ENCODE results near the gene SPPL2B.

Gene SPPL2B

DNA sequence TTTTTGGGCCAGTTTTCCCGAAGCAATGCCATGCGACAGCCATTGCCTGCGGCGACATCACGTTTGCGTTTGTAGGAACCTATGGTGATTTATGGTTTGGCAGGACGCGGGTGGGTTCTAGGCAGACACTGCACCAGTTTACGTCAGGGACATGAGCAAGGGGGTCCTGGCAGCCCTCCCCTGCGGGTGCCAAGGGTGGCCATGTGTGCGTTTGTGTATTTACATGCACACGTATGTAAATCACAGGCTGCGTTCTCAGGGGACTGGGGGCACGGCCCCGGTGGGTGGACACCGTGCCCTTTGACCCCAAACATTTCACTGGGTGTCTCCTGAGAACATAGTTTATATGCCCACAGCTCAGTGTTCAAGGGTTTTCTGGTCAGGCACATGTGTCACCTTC lies 22.2 kb downstream of the SPPL2B start:
- H3K27me3 ChIP-seq (ENCODE audit: control insufficient read depth, insufficient read depth, low read length), result no peaks in the 10 kb centered on the region
- no peak overlapping the region for H3K4me3 ChIP-seq (ENCODE audit: low read length)
- H3K4me1 ChIP-seq (ENCODE audit: control insufficient read depth, insufficient read depth, low read length), result no peaks in the 10 kb centered on the region
- peaks cover 24% of the 10 kb centered on the region for H3K36me3 ChIP-seq (ENCODE audit: control insufficient read depth, insufficient read depth, low read length)
- no peak overlapping the region for H3K9ac ChIP-seq (ENCODE audit: low read length)
- no peak overlapping the region for H3K27ac ChIP-seq (ENCODE audit: low read depth, low read length)

DNA sequence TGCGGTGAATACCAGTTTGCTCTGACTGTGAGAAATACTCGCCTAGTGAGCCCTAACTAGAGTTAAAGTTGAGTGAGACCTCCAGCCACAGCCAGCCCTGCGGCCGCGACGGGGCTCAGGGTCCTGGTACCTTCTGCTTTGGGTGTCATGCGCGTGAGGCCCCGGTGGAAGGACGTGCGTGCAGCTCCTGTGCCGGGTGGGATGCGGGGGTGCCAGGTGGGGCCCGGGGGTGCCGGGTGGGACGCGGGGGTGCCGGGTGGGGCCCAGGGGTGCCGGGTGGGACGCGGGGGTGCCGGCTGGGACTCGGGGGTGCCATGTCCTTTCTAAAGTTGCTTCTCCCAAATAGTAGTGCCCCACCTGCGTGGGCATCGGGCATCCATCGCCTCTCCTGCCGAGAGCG lies 23.1 kb downstream of the SPPL2B start:
- Histone ChIP-seq H3K4me3 (ENCODE audit: low read length) (no peak overlapping the region), H3K27me3 (ENCODE audit: control insufficient read depth, insufficient read depth, low read length) (no peaks in the 10 kb centered on the region), H3K9ac (ENCODE audit: low read length) (no peak overlapping the region), H3K36me3 (ENCODE audit: control insufficient read depth, insufficient read depth, low read length) (peaks cover 24% of the 10 kb centered on the region), H3K4me1 (ENCODE audit: control insufficient read depth, insufficient read depth, low read length) (no peaks in the 10 kb centered on the region), H3K27ac (ENCODE audit: low read depth, low read length) (no peak overlapping the region)

DNA sequence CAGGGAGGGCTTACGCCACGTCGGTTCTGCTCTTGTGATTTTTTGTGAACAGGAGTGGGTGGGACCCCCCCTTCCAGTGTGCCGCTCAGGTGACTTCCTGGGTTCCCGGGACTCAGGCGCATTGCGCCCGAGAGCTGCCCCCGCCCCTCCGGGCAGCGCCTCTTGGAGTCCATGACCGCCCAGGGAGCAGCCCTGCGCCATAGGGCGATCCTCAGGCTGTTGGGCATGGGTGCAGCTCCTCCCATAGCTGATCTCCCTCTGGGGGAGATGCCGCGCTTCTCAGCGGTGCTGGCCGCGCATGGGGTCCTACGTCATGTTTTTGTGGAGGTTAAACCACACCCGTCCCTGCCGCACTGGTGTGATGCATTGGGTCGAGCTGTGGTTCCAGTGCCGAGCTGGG lies 23.6 kb downstream of the SPPL2B start:
- no peak overlapping the region for H3K9ac ChIP-seq (ENCODE audit: low read length)
- H3K4me3 ChIP-seq (ENCODE audit: low read length), result no peak overlapping the region
- no peak overlapping the region for H3K27ac ChIP-seq (ENCODE audit: low read depth, low read length)
- H3K27me3 ChIP-seq (ENCODE audit: control insufficient read depth, insufficient read depth, low read length), result no peaks in the 10 kb centered on the region
- H3K36me3 ChIP-seq (ENCODE audit: control insufficient read depth, insufficient read depth, low read length), result peaks cover 24% of the 10 kb centered on the region
- no peaks in the 10 kb centered on the region for H3K4me1 ChIP-seq (ENCODE audit: control insufficient read depth, insufficient read depth, low read length)

DNA sequence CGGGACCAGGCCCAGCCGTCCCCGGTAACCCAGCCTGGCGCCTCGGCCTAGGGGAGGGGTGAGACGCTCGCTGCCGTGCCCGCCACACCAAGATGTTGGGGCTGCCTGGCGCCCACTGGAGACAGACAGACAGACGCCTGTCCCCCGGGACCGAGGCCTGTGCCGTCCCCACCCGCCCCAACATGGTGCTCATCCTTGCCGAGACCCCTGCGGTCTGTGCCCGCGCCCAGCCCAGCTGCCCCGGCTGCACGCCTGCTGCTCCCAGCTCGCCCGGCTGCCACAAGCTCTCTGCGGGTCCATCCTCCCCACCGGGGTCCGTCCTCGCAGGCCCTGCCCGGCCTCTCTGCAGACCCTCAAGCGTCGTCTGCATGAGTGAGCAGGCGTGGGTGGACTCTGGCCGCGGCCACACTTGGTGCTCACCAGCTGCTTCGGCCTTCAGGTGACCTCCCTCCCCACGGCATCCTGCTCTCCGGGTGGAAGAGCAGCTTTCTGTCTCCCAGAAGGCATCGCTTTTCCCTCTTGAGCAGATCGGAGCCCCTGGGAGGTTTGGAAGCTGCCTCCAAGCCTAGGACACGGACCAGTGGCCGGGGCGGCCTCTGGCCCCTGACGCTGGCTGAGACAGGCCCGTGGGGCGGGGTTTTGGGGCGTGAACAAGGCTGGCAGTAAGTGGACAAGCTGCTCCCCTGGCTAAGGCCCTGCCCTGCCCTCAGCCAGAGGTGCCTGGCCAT lies 24.8 kb downstream of the SPPL2B start:
- Histone ChIP-seq H3K4me1 (ENCODE audit: control insufficient read depth, insufficient read depth, low read length) (no peaks in the 10 kb centered on the region), H3K36me3 (ENCODE audit: control insufficient read depth, insufficient read depth, low read length) (peaks cover 23% of the 10 kb centered on the region), H3K27ac (ENCODE audit: low read depth, low read length) (no peak overlapping the region), H3K27me3 (ENCODE audit: control insufficient read depth, insufficient read depth, low read length) (no peaks in the 10 kb centered on the region), H3K4me3 (ENCODE audit: low read length) (no peak overlapping the region), H3K9ac (ENCODE audit: low read length) (no peak overlapping the region)

DNA sequence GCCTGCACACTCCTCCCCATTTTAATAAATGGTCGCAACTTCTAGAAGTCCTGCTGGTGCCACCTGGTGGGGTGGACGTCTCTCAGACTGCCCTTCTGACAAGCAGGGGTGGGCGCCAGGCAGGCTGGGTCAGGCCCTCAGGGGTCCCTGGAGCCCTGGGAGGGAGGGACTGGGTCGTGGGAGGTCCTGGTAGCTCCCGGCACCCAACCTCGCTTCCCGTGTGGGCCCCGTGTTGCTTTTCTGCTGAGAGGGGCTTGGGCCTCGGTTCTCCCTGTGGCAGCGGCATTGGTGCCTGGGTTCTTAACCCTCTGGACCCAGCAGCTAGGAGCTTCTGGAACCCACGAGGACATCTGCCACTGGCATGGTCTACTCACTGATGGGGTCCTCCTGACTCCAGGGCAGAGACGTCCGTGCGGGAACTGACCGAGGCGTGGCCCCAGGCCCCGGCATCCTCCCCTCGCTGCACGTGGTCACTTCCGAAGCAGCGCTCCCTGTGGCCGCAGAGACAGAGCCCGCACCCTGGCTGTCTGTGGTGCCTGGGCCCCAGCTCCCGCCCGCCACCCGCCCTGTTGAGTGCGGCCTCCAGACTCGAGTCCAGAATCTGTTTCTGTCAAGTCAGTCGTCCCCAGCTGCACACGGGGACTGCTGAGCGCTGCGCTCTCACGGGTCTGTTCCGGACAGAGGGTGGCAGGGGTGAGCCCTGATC lies 25.6 kb downstream of the SPPL2B start:
- Histone ChIP-seq H3K9ac (ENCODE audit: low read length) (no peak overlapping the region), H3K36me3 (ENCODE audit: control insufficient read depth, insufficient read depth, low read length) (peaks cover 17% of the 10 kb centered on the region), H3K27me3 (ENCODE audit: control insufficient read depth, insufficient read depth, low read length) (no peaks in the 10 kb centered on the region), H3K4me1 (ENCODE audit: control insufficient read depth, insufficient read depth, low read length) (no peaks in the 10 kb centered on the region), H3K27ac (ENCODE audit: low read depth, low read length) (no peak overlapping the region), H3K4me3 (ENCODE audit: low read length) (no peak overlapping the region)

DNA sequence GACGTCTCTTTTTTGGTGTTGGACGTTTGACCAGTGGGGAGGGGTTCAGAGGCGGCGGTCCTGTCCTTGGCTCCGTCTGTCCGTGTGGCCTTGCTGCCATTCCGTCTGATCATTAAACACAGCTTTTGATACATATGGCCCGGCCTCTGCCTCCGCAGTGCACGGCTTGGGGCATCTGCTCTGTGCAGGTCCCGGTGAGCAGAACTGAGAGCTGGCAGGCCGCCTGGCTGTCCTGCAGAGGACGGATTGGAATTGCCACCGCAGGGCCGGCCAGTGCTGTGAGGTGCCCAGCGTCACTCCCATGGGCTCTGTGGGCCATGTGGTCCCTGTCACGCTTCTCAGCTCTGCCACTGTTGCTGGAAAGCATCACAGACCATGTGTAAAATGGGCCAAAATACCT lies 26.2 kb downstream of the SPPL2B start:
- Histone ChIP-seq H3K27me3 (ENCODE audit: control insufficient read depth, insufficient read depth, low read length) (no peaks in the 10 kb centered on the region), H3K36me3 (ENCODE audit: control insufficient read depth, insufficient read depth, low read length) (peaks cover 15% of the 10 kb centered on the region), H3K4me1 (ENCODE audit: control insufficient read depth, insufficient read depth, low read length) (no peaks in the 10 kb centered on the region), H3K27ac (ENCODE audit: low read depth, low read length) (no peak overlapping the region), H3K4me3 (ENCODE audit: low read length) (no peak overlapping the region), H3K9ac (ENCODE audit: low read length) (no peak overlapping the region)

DNA sequence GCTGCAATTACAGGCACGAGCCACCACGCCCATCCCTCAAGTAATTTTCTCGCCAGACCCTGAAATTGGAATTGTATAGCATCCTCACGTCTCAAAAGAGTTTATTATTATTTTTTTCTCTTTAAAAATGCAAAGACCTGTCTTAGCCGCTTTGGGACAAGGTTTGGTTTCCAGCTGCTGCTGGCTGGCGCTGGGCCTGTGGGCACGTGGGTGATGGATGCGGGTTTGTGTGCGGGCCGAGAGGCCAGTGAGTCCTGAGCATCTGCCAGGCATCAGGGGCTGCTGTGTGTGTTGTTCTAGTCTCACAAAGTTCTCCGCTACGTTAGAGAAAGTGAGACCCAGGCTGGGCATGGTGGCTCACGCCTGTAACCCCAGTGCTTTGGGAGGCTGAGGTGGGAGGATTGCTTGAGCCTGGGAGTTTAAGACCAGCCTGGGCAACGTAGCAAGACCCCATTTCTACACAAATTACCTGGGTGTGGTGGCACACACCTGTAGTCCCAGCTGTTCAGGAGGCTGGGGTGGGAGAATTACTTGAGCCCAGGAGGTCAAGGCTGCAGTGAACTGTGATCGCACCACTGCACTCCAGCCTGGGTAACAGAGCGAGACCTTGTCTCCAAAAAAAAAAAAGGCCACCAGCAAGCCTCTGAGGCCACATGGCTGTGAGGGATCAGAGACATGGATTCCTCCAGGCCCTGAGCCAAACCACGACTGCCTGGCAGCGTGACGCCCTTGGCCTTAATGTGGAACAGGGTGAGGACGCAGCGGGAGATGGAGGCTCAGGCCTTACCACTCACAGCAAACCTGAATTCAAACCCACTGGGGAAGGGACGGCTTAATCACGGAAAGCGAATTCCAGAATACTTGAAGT lies 26.9 kb downstream of the SPPL2B start:
- no peak overlapping the region for H3K27ac ChIP-seq (ENCODE audit: low read depth, low read length)
- H3K4me1 ChIP-seq (ENCODE audit: control insufficient read depth, insufficient read depth, low read length), result no peaks in the 10 kb centered on the region
- no peak overlapping the region for H3K9ac ChIP-seq (ENCODE audit: low read length)
- peaks cover 8% of the 10 kb centered on the region for H3K36me3 ChIP-seq (ENCODE audit: control insufficient read depth, insufficient read depth, low read length)
- peaks cover 3% of the 10 kb centered on the region for H3K27me3 ChIP-seq (ENCODE audit: control insufficient read depth, insufficient read depth, low read length)
- H3K4me3 ChIP-seq (ENCODE audit: low read length), result no peak overlapping the region

DNA sequence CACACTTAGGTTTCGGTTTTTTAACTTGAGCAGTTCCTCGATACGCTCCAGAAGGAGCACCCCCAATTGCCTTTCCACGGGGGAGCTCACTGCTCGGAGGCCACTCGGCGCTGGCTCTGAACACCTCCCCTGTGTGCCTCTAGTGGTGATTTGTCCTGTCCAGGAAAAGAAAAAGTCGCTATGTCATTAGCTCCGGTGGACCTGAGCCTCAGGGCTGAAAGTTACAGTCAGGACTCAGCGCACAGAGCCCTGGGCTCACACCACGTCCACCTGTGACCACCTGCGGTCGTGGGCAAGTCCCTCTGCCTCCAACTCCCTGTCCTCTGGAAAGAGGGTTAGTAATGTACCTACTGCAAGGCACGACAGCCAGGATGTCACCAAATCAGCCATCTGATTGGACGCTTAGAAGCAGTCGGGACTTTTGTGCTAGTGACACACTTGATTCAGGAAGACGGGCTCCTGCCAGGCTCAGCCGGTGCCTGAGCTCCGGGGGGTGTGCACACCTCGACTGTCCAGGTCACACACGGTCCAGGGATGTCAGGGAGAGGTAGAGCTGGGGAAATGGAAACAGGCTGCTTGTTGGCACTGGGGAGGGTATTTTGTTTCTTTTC lies 27.7 kb downstream of the SPPL2B start:
- Histone ChIP-seq H3K27ac (ENCODE audit: low read depth, low read length) (no peak overlapping the region), H3K4me1 (ENCODE audit: control insufficient read depth, insufficient read depth, low read length) (no peaks in the 10 kb centered on the region), H3K27me3 (ENCODE audit: control insufficient read depth, insufficient read depth, low read length) (peaks cover 6% of the 10 kb centered on the region), H3K4me3 (ENCODE audit: low read length) (no peak overlapping the region), H3K9ac (ENCODE audit: low read length) (no peak overlapping the region), H3K36me3 (ENCODE audit: control insufficient read depth, insufficient read depth, low read length) (peaks cover 2% of the 10 kb centered on the region)

DNA sequence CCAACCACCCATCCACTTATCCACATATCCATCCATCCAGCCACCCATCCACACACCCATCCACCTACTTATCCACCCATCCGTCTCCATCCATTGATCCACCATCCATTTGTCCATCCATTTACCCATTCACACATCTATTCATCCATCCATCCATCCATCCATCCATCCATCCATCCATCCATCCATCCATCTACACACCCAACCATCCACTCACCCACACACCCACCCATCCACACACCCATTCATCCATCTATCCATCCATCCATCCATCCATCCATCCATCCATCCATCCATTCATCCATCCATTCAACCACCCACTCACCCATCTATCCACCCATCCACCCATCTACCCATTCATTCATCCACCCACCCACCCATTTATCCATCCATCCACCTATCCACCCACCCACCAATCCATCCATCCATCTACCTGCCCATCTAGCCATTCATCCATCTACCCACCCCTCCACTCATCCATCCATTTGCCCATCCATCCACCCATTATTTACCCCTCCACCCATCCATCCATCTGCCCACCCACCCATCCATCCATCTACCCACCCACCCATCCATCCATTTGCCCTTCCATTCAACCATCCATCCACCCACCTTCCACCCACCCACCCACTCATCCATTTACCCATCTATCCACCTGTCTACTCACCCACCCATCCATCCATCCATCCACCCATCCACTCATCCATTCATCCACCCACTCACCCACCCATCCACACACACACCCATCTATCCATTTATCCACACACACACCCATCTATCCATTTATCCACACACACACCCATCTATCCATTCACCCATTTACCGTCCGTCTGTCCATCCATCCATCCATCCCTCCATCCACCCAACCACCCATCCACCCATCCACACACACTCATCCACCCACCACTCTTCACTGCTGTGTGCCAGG lies 29.1 kb downstream of the SPPL2B start:
- Histone ChIP-seq H3K4me1 (ENCODE audit: control insufficient read depth, insufficient read depth, low read length) (no peaks in the 10 kb centered on the region), H3K27me3 (ENCODE audit: control insufficient read depth, insufficient read depth, low read length) (peaks cover 10% of the 10 kb centered on the region), H3K9ac (ENCODE audit: low read length) (no peak overlapping the region), H3K4me3 (ENCODE audit: low read length) (no peak overlapping the region), H3K27ac (ENCODE audit: low read depth, low read length) (no peak overlapping the region), H3K36me3 (ENCODE audit: control insufficient read depth, insufficient read depth, low read length) (no peaks in the 10 kb centered on the region)

DNA sequence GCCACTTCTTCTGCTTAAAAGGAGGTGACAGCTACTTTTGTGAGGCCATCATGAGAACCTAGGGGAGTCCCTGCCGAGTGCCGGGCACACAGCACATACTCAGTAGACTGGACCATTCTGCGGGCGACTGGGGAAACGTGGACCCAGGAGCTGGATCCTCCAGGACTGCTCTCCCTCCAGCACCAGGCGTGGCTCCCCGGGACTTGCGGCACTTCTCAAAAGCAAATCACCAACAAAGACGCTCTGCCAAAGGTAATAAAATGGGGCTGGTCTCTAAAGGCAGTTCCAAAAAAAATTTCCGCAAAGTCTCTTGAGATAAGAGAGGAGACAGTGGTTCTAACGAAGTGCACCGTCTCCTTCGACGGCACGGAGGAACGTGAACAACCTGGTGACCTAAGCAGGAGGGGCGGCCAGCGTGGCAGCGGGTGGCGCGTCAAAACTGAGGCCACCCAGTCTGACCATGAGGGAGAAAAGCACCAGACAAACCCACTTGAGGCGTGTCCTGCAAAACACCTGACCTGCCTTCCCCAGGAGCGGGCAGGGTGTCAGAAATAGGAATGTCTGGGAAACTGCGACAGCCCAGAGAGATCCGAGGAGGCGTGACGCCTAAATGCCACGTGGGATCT lies 30.2 kb downstream of the SPPL2B start:
- Histone ChIP-seq H3K4me1 (ENCODE audit: control insufficient read depth, insufficient read depth, low read length) (no peaks in the 10 kb centered on the region), H3K36me3 (ENCODE audit: control insufficient read depth, insufficient read depth, low read length) (no peaks in the 10 kb centered on the region), H3K27me3 (ENCODE audit: control insufficient read depth, insufficient read depth, low read length) (peaks cover 11% of the 10 kb centered on the region), H3K9ac (ENCODE audit: low read length) (no peak overlapping the region), H3K27ac (ENCODE audit: low read depth, low read length) (no peak overlapping the region), H3K4me3 (ENCODE audit: low read length) (no peak overlapping the region)

DNA sequence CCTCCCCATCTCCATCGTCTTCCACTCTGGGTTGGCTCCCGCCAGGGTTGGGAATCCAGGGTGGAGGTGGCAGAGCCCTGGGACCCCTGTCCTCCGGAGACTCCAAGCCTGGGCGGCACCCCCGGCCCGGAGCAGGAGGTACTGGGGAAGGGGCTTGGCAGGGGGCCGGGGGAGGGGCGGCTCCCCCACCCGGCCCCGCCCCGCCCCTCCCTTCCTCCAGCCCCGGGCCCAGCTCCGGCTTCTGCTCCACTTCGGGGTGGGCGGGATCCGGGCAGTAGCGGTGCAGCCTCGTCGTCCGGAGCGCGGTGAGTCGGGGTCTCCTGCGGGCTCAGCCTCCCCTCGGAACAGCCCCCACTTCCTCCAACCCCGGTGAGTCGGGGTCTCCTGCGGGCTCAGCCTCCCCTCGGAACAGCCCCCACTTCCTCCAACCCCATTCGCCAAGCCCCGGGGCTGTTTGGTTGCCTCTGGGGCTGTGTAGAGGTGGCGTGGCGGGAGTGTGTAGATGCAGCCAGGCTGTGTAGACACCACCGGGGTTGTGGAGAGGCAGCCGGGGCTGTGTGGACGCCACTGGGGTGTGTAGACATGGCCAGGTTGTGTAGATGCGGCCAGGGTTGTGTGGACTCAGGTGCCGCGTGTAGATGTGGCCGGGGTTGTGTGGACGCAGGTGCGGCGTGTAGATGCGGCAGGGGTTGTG lies 31.7 kb downstream of the SPPL2B start, which contains the start of gene TMPRSS9:
Gene TMPRSS9, plus strand, starts transcription at position 274 of the 694 bp plus-strand sequence. CDS start 29,521 bp downstream, outside the sequence.
- H3K4me1 ChIP-seq (ENCODE audit: control insufficient read depth, insufficient read depth, low read length), result no peaks in the 10 kb centered on the region
- H3K9ac ChIP-seq (ENCODE audit: low read length), result no peak within 1 kb of the TSS
- no peaks in the 10 kb centered on the region for H3K36me3 ChIP-seq (ENCODE audit: control insufficient read depth, insufficient read depth, low read length)
- H3K4me3 ChIP-seq (ENCODE audit: low read length), result no peak within 1 kb of the TSS
- peaks cover 11% of the 10 kb centered on the region for H3K27me3 ChIP-seq (ENCODE audit: control insufficient read depth, insufficient read depth, low read length)
- H3K27ac ChIP-seq (ENCODE audit: low read depth, low read length), result no peak within 1 kb of the TSS

All from rectal smooth muscle tissue (tissue), 1 donor.